ENCODE measurements around the gene RIC8B.
A peak's percentile ranks its signal among the peaks of the same experiment; 100 is the strongest.

Gene RIC8B

DNA sequence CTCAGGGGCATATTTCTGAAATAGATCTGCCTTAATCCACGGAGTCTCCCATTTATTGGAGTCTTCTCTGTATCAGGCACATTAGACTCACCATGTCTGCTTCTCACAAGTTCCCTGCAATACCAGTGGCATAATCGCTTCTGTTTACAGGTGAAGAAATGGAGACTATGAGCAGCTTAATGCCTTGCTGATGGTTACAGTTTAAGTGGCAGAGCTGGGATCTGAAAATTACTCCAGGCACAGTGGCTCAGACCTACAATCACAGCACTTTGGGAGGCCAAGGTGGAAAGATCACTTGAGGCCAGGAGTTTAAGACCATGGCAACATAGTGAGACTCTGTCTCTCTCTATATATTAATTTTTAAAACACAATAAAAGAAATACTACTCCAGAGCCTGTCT is 7.3 kb upstream of the RIC8B start:
- TF ChIP-seq, protein P1, sequence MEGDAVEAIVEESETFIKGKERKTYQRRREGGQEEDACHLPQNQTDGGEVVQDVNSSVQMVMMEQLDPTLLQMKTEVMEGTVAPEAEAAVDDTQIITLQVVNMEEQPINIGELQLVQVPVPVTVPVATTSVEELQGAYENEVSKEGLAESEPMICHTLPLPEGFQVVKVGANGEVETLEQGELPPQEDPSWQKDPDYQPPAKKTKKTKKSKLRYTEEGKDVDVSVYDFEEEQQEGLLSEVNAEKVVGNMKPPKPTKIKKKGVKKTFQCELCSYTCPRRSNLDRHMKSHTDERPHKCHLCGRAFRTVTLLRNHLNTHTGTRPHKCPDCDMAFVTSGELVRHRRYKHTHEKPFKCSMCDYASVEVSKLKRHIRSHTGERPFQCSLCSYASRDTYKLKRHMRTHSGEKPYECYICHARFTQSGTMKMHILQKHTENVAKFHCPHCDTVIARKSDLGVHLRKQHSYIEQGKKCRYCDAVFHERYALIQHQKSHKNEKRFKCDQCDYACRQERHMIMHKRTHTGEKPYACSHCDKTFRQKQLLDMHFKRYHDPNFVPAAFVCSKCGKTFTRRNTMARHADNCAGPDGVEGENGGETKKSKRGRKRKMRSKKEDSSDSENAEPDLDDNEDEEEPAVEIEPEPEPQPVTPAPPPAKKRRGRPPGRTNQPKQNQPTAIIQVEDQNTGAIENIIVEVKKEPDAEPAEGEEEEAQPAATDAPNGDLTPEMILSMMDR (IDR thresholded peaks at IDR 0.05; ENCODE audit: low read length, missing control alignments): no peak
- DNase-seq (ENCODE audit: low read depth): no peak
- no peak overlapping the region for H3K4me3 ChIP-seq (replicated peaks; ENCODE audit: low read depth, low read length)

DNA sequence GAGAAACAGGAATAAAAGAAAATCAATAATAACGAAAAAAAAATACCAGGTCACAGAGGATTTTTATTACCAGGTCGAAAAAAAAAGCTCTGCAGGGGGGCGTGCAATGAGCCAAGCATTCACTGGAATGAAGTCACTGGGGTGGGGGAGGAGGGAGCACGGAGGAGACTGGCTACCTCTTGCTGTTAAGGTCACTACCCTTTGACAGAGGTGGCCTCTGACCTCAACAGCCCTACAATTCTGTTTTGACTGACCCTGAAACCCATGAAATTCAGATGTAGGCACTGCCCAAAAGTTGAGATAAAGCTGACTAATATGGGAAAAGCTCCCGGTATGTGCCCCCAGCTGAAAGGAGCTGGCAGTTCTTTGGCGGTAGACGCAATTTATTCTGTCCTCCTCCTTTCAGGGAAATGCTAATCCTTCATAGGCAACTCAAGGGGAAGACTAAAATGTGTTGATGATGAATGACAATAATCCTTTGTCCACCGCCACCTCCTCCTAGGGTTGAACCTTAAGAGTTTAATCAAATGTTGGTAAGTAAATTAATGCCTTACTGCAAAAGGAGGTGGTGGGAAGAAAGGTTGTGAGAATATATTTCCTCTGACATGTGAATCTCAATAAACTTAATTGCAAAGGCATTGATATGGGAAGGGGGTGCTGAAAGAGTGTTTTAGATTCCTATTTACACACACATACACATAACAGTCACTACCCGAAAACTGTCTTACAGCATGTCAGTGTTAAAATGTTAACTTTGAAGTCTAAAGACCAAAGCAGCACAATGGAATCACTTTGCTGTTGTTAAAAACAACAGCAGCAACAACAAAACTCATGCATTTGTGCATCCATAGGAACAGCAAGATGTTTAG is 6.3 kb upstream of the RIC8B start:
- peak; percentile 64 for DNase-seq (ENCODE audit: low read depth)
- TF ChIP-seq, protein P1 (IDR thresholded peaks at IDR 0.05; ENCODE audit: low read length, missing control alignments): no peak

DNA sequence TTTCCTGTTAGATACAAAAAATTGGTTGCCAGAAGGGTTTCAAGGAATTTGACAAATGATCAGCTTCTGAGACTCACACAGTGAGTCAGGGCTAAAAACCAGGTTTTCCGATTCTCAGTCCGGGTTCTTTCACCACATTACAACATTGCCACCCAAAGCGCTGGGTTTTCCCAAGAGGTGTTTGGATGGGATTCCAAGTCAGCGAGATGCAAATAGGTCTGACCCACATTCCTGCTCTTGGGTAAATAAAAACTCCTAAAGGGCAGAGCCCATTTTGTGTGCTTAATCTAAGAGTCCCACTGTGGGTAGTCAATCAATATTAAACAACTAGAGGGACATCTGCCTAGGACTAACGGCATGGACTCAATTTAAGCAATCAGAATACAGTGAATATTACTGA is 5.4 kb upstream of the RIC8B start:
- H3K4me3 ChIP-seq (replicated peaks; ENCODE audit: low read depth, low read length): no peak overlapping the region
- TF ChIP-seq, protein P1 (IDR thresholded peaks at IDR 0.05; ENCODE audit: low read length, missing control alignments): no peak
- DNase-seq (ENCODE audit: low read depth): peak; percentile 70

More for the DNA sequence above, 6.3 kb upstream of the RIC8B start:
- H3K4me3 ChIP-seq (replicated peaks; ENCODE audit: low read depth, low read length): no peak overlapping the region

DNA sequence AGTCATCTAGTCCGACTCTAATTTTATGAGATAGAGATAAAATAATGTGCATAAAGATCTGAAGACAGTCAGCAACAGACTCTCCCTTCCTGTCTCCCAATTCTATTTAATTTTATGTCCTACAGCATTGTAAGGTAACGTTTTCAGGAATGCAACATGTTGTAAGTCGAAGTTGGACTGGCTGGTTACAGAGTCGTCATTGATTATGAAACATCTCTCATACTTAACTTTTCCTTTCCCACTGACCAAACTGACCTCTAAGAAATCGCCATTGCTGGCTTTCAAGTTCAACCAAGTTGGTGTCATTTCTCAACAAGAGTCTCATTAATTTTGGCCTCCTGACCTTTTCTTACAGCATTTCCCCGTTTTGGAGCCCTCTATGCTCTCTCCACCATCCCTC is 4.9 kb upstream of the RIC8B start:
- peak; percentile 40 for DNase-seq (ENCODE audit: low read depth)
- TF ChIP-seq, protein P1 (IDR thresholded peaks at IDR 0.05; ENCODE audit: low read length, missing control alignments): no peak
- no peak overlapping the region for H3K4me3 ChIP-seq (replicated peaks; ENCODE audit: low read depth, low read length)

DNA sequence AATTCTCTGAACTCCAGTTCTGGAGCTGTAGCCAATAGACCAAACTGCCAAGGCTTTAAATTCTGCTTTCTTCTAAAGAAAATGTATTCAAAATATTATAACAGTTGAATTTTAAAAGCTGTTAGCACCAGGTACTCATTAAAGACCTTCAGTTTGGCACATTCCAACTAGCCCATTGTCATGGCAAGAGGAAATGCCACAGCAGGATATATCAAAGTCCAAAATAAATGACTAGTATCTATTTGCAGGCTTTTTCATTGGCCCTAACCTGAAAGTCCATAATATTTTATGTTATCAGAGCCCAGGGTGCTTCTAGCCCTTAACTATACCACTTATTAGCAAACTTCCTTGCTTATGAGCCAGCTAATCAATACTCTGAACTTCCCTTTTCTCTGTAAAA is 3.1 kb upstream of the RIC8B start:
- TF ChIP-seq, protein P1 (IDR thresholded peaks at IDR 0.05; ENCODE audit: low read length, missing control alignments): no peak
- no peak for DNase-seq (ENCODE audit: low read depth)
- H3K4me3 ChIP-seq (replicated peaks; ENCODE audit: low read depth, low read length): no peak overlapping the region

DNA sequence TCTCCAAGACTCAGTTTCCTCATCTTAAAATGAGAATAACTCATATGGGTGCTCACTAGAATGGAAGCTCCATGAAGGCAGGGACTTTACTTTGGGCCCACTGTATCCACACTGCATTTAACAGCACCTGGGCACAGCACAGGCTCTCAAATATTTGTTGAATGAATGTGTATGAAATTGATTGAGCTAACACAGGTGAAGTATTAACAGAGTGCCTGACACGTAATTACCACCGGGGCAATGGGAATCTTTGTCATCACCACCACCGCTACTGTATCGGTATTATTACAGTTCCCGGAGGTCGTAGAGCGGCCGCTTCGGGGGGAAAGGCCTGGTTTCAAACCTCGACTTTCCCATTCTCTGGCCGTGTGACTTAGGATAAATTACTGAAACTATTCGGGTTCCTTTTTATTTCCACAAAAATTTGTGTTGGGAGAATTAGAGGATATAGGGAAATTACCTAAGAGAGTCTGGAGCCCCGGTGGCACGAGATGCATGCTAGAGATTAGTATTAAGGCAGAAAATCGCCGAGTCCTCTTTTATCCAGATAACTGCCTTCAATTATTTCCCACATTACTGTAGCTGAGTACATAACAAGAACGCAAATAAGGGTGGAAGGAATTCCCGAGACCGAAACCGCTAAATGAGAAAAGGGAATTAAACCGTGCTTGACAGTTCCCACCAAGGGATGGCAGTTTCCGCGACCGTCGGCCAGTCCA is 1.0 kb upstream of the RIC8B start:
- TF ChIP-seq, protein P1 (IDR thresholded peaks at IDR 0.05; ENCODE audit: low read length, missing control alignments): no peak
- peak overlapping the region; percentile 76 for H3K4me3 ChIP-seq (replicated peaks; ENCODE audit: low read depth, low read length)
- DNase-seq (ENCODE audit: low read depth): no peak
